Skeletal muscle satellite cell (primary cell): ENCODE data around the gene PTPN5.

Experiments
- H3K27me3 ChIP-seq: 2 replicates; pipeline ENCODE4 v1.7.0; 2013; ENCODE audit warnings: low read length; ENCODE audit not compliant: control insufficient read depth, insufficient read depth
- H3K36me3 ChIP-seq: 2 replicates; pipeline ENCODE4 v1.7.0; 2013; ENCODE audit warnings: mild to moderate bottlenecking, control low read depth, low read length; ENCODE audit not compliant: insufficient read depth
- H3K4me1 ChIP-seq: 2 replicates; pipeline ENCODE4 v1.7.0; 2013; ENCODE audit warnings: low read length; ENCODE audit not compliant: control insufficient read depth, insufficient read depth
- H3K4me2 ChIP-seq: 2 replicates; pipeline ENCODE4 v1.7.0; 2013; ENCODE audit warnings: mild to moderate bottlenecking, low read length
- H3K4me3 ChIP-seq: 2 replicates; pipeline ENCODE4 v1.7.0; 2013; ENCODE audit warnings: low read length
- H3K9ac ChIP-seq: 2 replicates; pipeline ENCODE4 v1.7.0; 2013; ENCODE audit warnings: mild to moderate bottlenecking, low read depth, low read length, moderate library complexity
- H3K9me3 ChIP-seq: replicated peaks from 2 replicates; pipeline ENCODE4 v1.7.0; 2013; ENCODE audit warnings: mild to moderate bottlenecking, control low read depth, low read length

The PTPN5 gene

GRCh38 chr11:18705651-18706281, 85.8 kb downstream of the PTPN5 start:
- no peaks in the 10 kb centered on the region for H3K36me3 ChIP-seq
- H3K27me3 ChIP-seq, result peaks cover 82% of the 10 kb centered on the region
- no peaks in the 10 kb centered on the region for H3K9me3 ChIP-seq
- no peak overlapping the region for H3K4me3 ChIP-seq
- peaks cover 3% of the 10 kb centered on the region for H3K4me1 ChIP-seq
- peak overlapping the region; percentile 29 for H3K4me2 ChIP-seq
- H3K9ac ChIP-seq, result no peak overlapping the region

DNA sequence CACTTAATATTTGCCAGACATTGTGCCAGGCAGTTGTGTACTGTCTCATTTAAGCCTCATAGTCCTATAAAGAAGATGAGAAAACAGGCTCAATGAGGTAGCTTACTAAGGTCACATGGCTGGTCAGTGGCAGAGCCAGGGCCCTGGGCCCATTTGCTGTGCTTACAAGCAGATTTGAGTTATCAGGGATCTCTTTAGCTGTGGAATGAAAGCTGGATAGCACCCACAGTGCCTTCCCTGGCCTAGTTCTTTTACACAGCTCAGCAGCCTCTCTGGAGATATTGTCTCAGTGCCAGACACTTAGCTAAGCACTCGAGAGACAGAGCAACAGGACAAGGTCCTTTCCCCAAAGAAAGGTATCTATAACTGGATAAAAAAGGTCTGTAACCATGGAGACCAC, 86.9 kb downstream of the PTPN5 start:
- no peak overlapping the region for H3K4me3 ChIP-seq
- H3K36me3 ChIP-seq, result no peaks in the 10 kb centered on the region

GRCh38 chr11:18704045-18704645, 87.5 kb downstream of the PTPN5 start:
- peaks cover 8% of the 10 kb centered on the region for H3K4me1 ChIP-seq
- H3K4me2 ChIP-seq, result no peak overlapping the region
- no peaks in the 10 kb centered on the region for H3K9me3 ChIP-seq
- no peaks in the 10 kb centered on the region for H3K36me3 ChIP-seq
- no peak overlapping the region for H3K9ac ChIP-seq
- no peak overlapping the region for H3K4me3 ChIP-seq
- H3K27me3 ChIP-seq, result peaks cover 79% of the 10 kb centered on the region

More for the DNA sequence above, 86.9 kb downstream of the PTPN5 start:
- Histone ChIP-seq H3K9ac (no peak overlapping the region), H3K4me1 (peaks cover 3% of the 10 kb centered on the region), H3K27me3 (peaks cover 79% of the 10 kb centered on the region), H3K4me2 (no peak overlapping the region), H3K9me3 (no peaks in the 10 kb centered on the region)

DNA sequence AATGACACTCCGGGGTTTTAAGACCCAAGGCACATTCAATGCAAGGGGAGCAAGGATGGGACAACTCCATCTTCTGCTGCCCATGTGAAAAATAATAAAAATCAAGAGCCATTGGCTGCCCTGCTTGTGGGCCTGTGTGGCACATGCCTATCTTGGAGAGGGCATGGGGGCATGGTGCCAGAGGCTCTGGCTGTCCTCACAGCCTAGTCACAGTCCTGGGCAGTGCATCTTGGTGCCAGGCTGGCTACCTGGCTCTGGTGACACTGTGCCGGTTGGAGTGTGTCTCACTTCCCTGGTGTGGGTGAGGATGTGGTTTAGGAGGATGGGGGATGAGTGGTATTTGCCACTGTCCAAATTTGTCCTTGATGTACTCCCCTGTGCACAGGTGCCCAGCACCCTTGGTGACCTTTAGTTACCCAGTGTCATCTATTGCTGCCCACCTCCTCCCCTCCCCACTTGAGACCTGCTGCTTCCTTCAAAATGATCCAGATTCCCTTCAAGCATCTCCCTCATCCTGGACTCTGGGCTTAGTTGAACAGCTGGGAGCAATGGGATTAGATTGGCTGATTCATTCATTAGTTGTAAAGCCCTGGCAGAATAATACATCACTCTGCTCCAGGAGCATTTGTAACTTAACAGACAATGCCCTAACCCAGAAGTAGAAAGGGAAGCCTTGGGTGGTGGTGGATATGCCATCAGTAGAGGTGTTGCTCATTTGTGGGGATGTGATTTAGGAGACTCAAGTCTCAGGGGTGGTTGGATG, 88.4 kb downstream of the PTPN5 start:
- Histone ChIP-seq H3K36me3 (no peaks in the 10 kb centered on the region), H3K27me3 (peaks cover 70% of the 10 kb centered on the region), H3K9ac (no peak overlapping the region), H3K9me3 (no peaks in the 10 kb centered on the region), H3K4me1 (peaks cover 12% of the 10 kb centered on the region), H3K4me2 (no peak overlapping the region), H3K4me3 (no peak overlapping the region)

- Histone ChIP-seq H3K36me3 (no peaks in the 10 kb centered on the region), H3K9me3 (no peaks in the 10 kb centered on the region), H3K4me3 (no peak overlapping the region), H3K27me3 (peaks cover 56% of the 10 kb centered on the region), H3K4me2 (no peak overlapping the region), H3K4me1 (peaks cover 13% of the 10 kb centered on the region), H3K9ac (no peak overlapping the region)
Observed at GRCh38 chr11:18701614-18702216, 89.9 kb downstream of the PTPN5 start.

GRCh38 chr11:18700872-18701271, 90.7 kb downstream of the PTPN5 start:
- H3K4me1 ChIP-seq, result peaks cover 13% of the 10 kb centered on the region
- no peak overlapping the region for H3K4me3 ChIP-seq
- peaks cover 50% of the 10 kb centered on the region for H3K27me3 ChIP-seq
- H3K4me2 ChIP-seq, result no peak overlapping the region
- H3K9ac ChIP-seq, result no peak overlapping the region
- no peaks in the 10 kb centered on the region for H3K36me3 ChIP-seq
- H3K9me3 ChIP-seq, result no peaks in the 10 kb centered on the region

DNA sequence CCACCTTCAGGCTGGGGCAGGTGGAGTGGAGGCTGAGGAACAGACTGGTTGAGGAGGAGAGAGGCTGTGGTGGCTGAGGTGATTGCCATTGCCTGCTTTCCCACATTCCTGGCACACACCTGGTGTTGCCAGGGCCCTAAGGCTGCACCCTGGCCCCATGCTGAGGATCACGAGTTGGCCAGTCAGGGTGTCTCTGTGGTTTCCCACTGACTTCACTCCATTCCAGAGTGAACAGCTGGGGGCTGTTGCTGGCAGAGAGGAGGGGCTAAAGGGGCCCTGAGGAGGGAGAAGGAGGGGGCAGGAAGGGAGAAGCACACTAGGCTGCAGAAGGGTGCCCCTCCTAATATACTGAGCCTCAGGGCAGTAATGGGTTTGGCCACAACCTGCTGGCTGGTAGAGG, 91.2 kb downstream of the PTPN5 start:
- Histone ChIP-seq H3K9ac (no peak overlapping the region), H3K27me3 (peaks cover 47% of the 10 kb centered on the region), H3K36me3 (no peaks in the 10 kb centered on the region), H3K4me2 (no peak overlapping the region), H3K9me3 (no peaks in the 10 kb centered on the region), H3K4me3 (no peak overlapping the region), H3K4me1 (peaks cover 10% of the 10 kb centered on the region)

- H3K4me3 ChIP-seq, result no peak overlapping the region
- H3K36me3 ChIP-seq, result no peaks in the 10 kb centered on the region
- peaks cover 10% of the 10 kb centered on the region for H3K4me1 ChIP-seq
- peaks cover 43% of the 10 kb centered on the region for H3K27me3 ChIP-seq
- no peak overlapping the region for H3K9ac ChIP-seq
- no peak overlapping the region for H3K4me2 ChIP-seq
- H3K9me3 ChIP-seq, result no peaks in the 10 kb centered on the region
Observed at GRCh38 chr11:18699848-18700261, 91.7 kb downstream of the PTPN5 start.

DNA sequence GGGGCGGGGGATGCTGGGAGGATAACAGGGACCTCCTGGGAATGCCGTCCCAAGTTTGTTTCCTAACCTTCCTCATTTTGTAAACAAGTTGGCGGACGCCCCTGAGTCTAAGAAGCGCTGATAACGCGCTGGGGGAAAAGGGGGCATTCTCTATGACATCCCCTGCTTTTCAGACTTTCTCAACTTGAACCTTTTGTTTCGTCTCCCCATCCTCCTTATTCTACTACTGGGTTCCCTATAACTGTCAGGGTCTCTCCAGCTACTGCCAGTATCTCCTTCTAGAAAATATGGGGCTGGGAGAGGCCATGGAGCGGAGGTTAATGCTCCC, 92.4 kb downstream of the PTPN5 start:
- Histone ChIP-seq H3K4me2 (peak overlapping the region; percentile 92), H3K4me1 (peaks cover 10% of the 10 kb centered on the region), H3K9ac (peak overlapping the region; percentile 39), H3K36me3 (no peaks in the 10 kb centered on the region), H3K27me3 (peaks cover 37% of the 10 kb centered on the region), H3K4me3 (peak overlapping the region; percentile 73), H3K9me3 (no peaks in the 10 kb centered on the region)

DNA sequence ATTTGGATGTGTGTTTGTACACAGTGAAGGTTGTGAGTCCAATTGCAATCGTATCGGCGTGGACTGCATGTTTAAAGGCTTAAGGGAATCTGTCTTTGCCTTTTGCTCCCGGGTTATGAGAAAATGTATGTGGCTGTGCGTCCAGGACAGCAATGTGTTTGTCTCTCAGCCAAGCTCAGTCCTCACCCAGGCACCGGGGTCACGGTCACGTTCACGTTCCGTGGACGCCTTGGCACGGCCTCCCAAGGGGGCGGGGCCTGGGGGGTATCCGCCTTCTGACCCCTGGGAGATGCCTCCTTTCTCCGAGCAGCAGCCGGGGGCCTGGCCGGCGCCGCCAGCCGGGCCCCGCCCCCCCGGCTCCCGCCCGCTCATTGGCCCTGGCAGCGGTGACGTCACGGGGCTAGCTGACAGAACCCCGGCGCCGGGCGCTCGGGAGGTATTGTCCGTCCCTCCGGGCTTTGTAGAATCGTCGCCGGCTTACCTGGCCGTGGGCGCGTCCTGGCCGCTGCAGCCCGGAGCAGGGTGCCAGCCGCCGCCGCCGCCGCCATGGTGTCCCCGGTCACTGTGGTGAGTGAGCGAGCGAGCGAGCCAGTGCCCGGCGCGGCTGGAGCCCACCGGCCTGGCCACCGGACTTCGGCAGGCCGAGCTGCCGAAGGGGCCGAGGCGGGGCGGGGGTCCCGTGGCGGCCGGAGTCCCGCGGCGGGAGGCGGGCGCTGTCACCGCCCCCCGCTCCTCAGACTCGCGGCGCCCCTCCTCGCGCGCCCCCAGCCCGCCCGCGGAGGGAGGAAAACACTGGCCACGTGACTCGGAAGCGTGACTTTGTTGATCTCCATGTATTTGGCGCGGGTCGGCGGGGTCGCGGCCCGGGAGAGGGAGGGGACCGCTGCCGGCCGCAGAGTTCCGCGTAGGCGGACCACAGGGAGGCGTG, 93.0 kb downstream of the PTPN5 start, which contains the start of gene TMEM86A:
Gene TMEM86A (plus strand): TSS at position 439 of the 928 bp plus-strand sequence. CDS start 108 bp downstream, at position 547.
- Histone ChIP-seq H3K4me2 (peak within 1 kb of the TSS; percentile 92), H3K4me1 (peaks cover 10% of the 10 kb centered on the region), H3K4me3 (peak within 1 kb of the TSS; percentile 73), H3K36me3 (no peaks in the 10 kb centered on the region), H3K9me3 (no peaks in the 10 kb centered on the region), H3K27me3 (peaks cover 31% of the 10 kb centered on the region), H3K9ac (peak within 1 kb of the TSS; percentile 39)

- Histone ChIP-seq H3K9ac (no peak overlapping the region), H3K4me2 (no peak overlapping the region), H3K4me1 (peaks cover 10% of the 10 kb centered on the region), H3K27me3 (peaks cover 29% of the 10 kb centered on the region), H3K9me3 (no peaks in the 10 kb centered on the region), H3K4me3 (no peak overlapping the region), H3K36me3 (no peaks in the 10 kb centered on the region)
Observed at GRCh38 chr11:18697576-18697975, 94.0 kb downstream of the PTPN5 start.
